Measurements from ENCODE around the gene HK3.

DNA sequence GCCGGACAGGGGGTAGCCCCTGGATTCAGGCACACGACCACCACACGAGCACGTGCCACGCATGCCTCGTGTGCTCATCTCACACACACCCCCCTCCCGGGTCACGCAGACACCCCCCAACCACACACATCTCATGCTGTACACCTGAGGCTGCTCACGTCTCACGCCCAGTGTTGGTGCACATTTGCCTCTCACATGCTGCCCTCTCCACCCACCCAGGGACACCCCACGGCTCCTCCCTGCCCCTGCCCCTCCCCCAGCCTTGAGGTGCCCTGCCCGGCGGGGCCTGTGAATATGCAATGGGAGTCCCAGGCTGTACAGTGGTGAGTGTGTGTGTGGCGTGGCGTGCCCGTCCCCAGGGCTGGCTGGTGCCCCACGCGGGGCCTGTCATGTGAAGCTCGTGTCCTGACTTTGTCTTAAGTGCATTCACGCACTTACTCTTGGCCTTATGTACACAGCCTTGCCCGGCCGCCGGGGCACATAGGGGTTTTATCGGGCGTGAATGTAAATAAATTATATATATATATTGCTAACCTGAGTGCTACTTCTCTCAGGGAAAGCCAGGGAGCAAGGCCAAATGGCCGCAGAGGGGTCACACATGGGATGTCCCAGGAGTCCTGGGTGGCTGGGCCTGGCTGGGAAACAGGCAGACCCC, 18.7 kb downstream of the HK3 start:
- TF ChIP-seq, protein P1, sequence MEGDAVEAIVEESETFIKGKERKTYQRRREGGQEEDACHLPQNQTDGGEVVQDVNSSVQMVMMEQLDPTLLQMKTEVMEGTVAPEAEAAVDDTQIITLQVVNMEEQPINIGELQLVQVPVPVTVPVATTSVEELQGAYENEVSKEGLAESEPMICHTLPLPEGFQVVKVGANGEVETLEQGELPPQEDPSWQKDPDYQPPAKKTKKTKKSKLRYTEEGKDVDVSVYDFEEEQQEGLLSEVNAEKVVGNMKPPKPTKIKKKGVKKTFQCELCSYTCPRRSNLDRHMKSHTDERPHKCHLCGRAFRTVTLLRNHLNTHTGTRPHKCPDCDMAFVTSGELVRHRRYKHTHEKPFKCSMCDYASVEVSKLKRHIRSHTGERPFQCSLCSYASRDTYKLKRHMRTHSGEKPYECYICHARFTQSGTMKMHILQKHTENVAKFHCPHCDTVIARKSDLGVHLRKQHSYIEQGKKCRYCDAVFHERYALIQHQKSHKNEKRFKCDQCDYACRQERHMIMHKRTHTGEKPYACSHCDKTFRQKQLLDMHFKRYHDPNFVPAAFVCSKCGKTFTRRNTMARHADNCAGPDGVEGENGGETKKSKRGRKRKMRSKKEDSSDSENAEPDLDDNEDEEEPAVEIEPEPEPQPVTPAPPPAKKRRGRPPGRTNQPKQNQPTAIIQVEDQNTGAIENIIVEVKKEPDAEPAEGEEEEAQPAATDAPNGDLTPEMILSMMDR (optimal IDR thresholded peaks at IDR 0.05 in 1 of 3, IDR thresholded peaks at IDR 0.05 in 1 of 3, conservative IDR thresholded peaks at IDR 0.05 in 1 of 3; ENCODE audit: extremely low read depth in 1 of 3, insufficient read depth in 2 of 3, low read length in 3 of 3), result no peak
- no peak for TF ChIP-seq EZH2 (IDR thresholded peaks at IDR 0.05; ENCODE audit: low read length)

Data from keratinocyte (primary cell).